Measurements from ENCODE around the gene CD248.
"Not testable (repeated sequence)": the region's sequence is repeated elsewhere in the genome, so short reads cannot be mapped to it uniquely, and the experiment has no call there.

CD248 gene

GRCh38 chr11:66328302-66329144 is 11.7 kb upstream of the CD248 start:
- peak; percentile 62 for DNase-seq (ENCODE audit: low read depth)

- no peak for DNase-seq (ENCODE audit: low read depth)
Observed at GRCh38 chr11:66328031-66328301, 11.1 kb upstream of the CD248 start.

DNA sequence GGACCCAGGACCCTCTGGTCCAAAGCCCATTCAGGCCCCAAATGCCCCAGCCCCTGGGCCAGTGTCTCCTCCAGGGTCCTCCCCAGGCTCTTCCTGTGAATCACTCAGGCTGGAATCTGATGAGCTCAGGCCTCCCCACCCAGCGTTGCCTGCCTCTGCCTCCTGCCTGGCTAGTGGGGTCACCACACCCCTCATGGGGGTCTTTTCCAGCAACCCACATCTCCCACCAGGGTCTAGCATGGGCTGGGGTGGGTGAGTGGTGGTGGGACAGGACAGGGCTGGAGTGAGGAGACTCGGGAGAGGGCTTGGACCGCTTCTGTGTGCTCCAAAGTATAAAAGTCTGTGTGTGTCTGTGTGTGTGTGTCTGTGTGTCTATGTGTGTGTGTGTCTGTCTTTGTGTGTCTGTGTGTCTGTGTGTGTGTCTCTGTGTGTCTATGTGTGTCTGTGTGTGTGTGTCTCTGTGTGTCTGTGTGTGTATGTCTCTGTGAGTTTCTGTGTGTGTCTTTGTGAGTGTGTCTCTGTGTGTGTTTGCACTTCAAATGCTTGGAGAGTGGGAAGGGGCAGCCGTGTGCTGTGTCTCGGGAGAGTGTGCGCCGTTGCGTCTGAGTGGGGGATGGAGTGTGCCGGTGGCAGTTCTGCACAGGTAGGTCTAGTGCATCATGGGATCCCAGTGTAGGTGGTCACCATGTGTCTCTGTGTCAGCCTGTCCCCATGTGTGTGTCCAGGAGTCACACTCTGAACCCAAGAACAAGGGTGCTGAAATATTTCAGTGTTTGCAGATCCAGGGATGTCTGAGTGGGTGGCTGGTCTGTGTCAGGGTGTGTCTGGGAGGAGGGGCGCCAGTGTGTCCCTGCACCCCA is 10.6 kb upstream of the CD248 start:
- no peak for DNase-seq (ENCODE audit: low read depth)

- no peak for DNase-seq (ENCODE audit: low read depth)
Observed at GRCh38 chr11:66326261-66327111, 9.6 kb upstream of the CD248 start.

GRCh38 chr11:66325263-66325671 is 8.4 kb upstream of the CD248 start:
- DNase-seq (ENCODE audit: low read depth) = no peak

GRCh38 chr11:66324664-66325063 is 7.8 kb upstream of the CD248 start:
- DNase-seq (ENCODE audit: low read depth) = no peak

DNA sequence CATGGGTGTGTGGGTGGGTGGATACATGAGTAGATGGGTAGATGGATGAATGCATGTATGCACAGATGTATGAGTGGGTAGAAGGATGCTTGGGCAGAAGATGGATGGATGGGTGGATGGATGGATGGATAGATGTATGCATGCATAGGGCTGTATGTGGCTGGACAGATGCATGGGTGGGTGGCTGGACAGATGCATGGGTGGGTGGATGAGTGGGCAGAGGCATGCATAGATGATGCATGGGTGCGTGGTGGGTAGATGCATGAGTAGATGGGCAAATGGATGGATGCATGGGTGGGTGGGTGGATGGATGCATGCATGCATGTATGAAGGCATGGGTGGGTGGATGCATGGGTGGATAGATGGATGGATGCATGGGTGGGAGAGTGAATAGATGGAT is 6.8 kb upstream of the CD248 start:
- DNase-seq (ENCODE audit: low read depth) = no peak

- no peak for DNase-seq (ENCODE audit: low read depth)
Observed at GRCh38 chr11:66322732-66323427, 6.0 kb upstream of the CD248 start.

- no peak for DNase-seq (ENCODE audit: low read depth)
Observed at GRCh38 chr11:66321606-66322005, 4.8 kb upstream of the CD248 start.

GRCh38 chr11:66320748-66321147 is 3.9 kb upstream of the CD248 start:
- DNase-seq (ENCODE audit: low read depth) = not testable (repeated sequence)

DNA sequence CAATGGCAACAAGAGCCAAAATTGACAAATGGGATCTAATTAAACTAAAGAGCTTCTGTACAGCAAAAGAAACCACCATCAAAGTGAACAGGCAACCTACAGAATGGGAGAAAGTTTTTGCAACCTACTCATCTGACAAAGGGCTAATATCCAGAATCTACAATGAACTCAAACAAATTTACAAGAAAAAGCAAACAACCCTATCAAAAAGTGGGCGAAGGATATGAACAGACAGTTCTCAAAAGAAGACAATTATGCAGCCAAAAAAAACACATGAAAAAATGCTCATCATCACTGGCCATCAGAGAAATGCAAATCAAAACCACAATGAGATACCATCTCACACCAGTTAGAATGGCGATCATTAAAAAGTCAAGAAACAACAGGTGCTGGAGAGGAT is 3.4 kb upstream of the CD248 start:
- not testable (repeated sequence) for DNase-seq (ENCODE audit: low read depth)

- DNase-seq (ENCODE audit: low read depth) = no peak
Observed at GRCh38 chr11:66318600-66318970, 1.7 kb upstream of the CD248 start.

GRCh38 chr11:66317723-66318599 is 1.1 kb upstream of the CD248 start:
- peak; percentile 53 for DNase-seq (ENCODE audit: low read depth)

GRCh38 chr11:66317322-66317722 is 478 bp upstream of the CD248 start:
- no peak for DNase-seq (ENCODE audit: low read depth)

GRCh38 chr11:66315921-66316811 is 678 bp downstream of the CD248 start:
- no peak for DNase-seq (ENCODE audit: low read depth)

DNA sequence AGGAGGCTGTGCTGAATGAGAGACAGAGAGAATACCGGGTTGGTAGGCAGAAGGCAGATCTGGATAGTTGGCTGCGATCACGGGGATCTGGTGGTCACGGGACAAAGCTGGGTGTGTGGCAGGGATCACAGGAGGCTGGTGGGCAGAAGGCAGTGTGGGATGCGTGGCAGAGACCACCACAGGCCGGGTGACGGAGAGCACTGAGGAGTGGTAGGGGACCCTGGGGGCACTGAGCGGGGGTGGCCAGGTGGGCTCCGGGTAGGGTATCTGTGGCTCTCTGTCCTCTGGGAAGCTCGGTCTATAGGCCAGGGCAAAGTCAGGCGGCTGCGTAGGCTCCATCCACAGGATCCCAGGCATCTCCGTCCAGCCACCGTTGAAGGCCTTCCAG is 1.4 kb downstream of the CD248 start:
- DNase-seq (ENCODE audit: low read depth) = no peak

DNA sequence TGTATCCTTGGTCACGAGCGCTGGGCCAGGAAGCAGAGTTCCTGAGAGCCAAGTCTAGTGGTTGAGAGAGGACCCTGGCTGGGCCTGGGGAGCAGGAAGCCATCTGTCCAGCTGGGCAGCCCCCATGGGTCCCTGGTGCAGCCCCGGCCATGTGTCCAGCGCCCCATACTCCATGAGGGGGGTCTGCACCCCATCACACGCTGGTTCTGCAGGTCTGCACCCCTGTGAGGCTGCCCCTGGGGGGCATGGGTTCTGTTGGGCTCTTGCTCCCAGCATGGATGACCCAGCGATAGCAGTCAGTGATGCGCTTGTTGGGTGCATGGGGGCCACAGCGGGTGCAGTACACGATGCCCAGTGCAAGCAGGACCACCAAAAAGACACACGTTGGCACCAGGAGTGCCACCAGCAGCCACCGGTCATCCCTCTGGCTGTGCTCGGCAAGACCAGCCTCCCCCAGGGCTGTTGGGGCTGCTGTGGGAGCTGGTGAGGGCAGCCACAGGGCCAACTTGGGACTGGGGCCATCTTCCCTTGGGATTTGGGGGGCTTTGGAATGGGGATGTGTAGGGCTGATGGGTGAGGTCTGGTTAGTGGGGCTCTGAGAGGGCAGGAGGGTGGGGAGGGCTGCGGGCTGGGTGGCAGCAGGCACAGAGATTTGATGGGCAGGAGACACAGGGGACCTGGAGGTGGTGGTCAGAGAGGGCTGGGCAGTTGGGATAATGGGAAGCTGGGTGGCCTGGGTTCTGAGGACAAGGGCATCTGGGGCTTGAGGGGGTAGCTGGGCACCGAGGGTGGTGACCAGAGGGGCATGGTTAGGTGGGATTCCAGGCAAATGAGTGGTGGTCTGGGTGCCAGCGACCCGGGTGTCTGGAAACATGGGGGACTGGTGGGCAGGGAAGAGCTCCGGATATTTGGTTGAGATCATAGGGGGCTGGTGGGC is 2.0 kb downstream of the CD248 start:
- DNase-seq (ENCODE audit: low read depth) = no peak

DNA sequence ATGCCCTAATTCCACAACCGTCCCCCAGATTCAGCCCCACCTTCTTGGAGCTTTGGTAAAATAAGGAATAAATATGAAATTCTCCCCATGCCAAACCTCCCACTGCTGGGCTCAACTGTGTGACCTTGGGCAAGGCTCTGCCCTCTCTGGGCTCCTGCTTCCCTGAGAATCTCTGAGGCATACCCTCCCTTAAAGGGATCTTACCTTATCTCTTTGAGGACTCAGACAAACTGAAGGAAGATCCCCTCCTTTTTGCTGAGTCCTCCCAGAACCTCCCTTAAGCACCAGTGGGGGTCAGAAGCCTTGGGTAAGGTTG is 2.7 kb downstream of the CD248 start:
- DNase-seq (ENCODE audit: low read depth) = no peak
